Measurements from ENCODE around the gene FUT8. TPM values are rescaled to one million over a fixed set of nuclear protein-coding genes. Genes with fewer than 3 reads are reported as not detected.

FUT8 gene
- total RNA-seq, 1 donor from 2014 or later = 181 TPM

GRCh38 chr14:65487783-65488494 lies 75.4 kb downstream of the FUT8 start:
- Mint-ChIP-seq H3K4me3 (no peak overlapping the region), H3K36me3 (ENCODE audit: low read depth) (peaks cover 32% of the 10 kb centered on the region), H3K4me1 (ENCODE audit: low read depth) (peaks cover 61% of the 10 kb centered on the region), H3K27me3 (ENCODE audit: insufficient read depth) (no peaks in the 10 kb centered on the region), H3K27ac (peak overlapping the region; percentile 54), H3K9me3 (no peaks in the 10 kb centered on the region)
- intact Hi-C loops (cut with micrococcal nuclease) = no loop called here
- DNase-seq (ENCODE audit: low spot score) = no peak

DNA sequence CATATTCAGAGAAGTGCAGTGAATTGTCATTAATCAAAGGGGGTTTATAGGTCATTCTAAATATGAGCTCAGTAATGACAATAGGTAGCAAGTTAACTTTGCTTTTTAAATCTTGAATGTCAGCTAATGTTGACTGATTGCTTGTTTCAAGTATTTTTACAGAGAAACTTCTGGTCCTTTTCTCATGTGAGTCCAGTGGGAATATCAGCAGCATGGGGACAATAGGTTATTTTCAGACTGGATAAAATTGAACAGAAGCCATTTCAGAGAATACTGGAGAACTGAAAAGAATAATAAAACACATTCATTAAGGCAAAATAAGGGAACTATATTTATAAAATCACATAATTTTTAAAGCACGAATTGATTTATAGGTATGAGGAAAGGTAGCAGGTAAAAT lies 78.7 kb downstream of the FUT8 start:
- H3K4me1 Mint-ChIP-seq (ENCODE audit: low read depth) = peaks cover 58% of the 10 kb centered on the region
- no peak overlapping the region for H3K27ac Mint-ChIP-seq
- DNase-seq (ENCODE audit: low spot score) = no peak
- no peaks in the 10 kb centered on the region for H3K27me3 Mint-ChIP-seq (ENCODE audit: insufficient read depth)
- H3K4me3 Mint-ChIP-seq = no peak overlapping the region
- peaks cover 34% of the 10 kb centered on the region for H3K36me3 Mint-ChIP-seq (ENCODE audit: low read depth)
- intact Hi-C loops (cut with micrococcal nuclease) = no loop called here
- H3K9me3 Mint-ChIP-seq = peaks cover 7% of the 10 kb centered on the region

DNA sequence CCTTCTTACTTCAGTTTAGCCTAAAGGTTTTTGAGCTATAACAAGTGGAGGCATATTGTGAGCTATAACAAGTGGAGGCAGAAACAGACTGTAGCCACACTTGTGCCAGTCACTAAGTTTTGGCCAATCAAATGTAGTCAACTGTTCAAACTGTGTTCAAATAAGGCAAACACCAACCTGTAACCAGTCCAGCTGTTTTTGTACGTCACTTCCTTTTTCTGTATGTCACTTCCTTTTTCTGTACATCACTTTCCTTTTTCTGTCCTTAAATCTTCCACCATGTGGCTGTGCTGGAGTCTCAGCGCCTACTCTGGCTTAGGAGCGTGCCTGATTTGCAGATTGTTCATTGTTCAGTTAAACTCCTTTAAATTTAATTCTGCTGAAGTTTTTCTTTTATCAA lies 79.7 kb downstream of the FUT8 start:
- Mint-ChIP-seq H3K9me3 (peaks cover 12% of the 10 kb centered on the region), H3K4me1 (ENCODE audit: low read depth) (peaks cover 58% of the 10 kb centered on the region), H3K27ac (no peak overlapping the region), H3K4me3 (no peak overlapping the region), H3K27me3 (ENCODE audit: insufficient read depth) (no peaks in the 10 kb centered on the region), H3K36me3 (ENCODE audit: low read depth) (peaks cover 39% of the 10 kb centered on the region)
- DNase-seq (ENCODE audit: low spot score) = no peak
- intact Hi-C loops (cut with micrococcal nuclease) = no loop called here

- H3K27me3 Mint-ChIP-seq (ENCODE audit: insufficient read depth) = no peaks in the 10 kb centered on the region
- no peak overlapping the region for H3K4me3 Mint-ChIP-seq
- H3K4me1 Mint-ChIP-seq (ENCODE audit: low read depth) = peaks cover 50% of the 10 kb centered on the region
- peaks cover 37% of the 10 kb centered on the region for H3K36me3 Mint-ChIP-seq (ENCODE audit: low read depth)
- peaks cover 12% of the 10 kb centered on the region for H3K9me3 Mint-ChIP-seq
- intact Hi-C loops (cut with micrococcal nuclease) = no loop called here
- DNase-seq (ENCODE audit: low spot score) = no peak
- no peak overlapping the region for H3K27ac Mint-ChIP-seq
These were observed 82.7 kb downstream of the FUT8 start for GRCh38 chr14:65495196-65495595.

GRCh38 chr14:65496178-65496993 lies 83.9 kb downstream of the FUT8 start:
- intact Hi-C loops (cut with micrococcal nuclease) = no loop called here
- H3K4me1 Mint-ChIP-seq (ENCODE audit: low read depth) = peaks cover 55% of the 10 kb centered on the region
- H3K36me3 Mint-ChIP-seq (ENCODE audit: low read depth) = peaks cover 39% of the 10 kb centered on the region
- H3K9me3 Mint-ChIP-seq = peaks cover 12% of the 10 kb centered on the region
- no peak for DNase-seq (ENCODE audit: low spot score)
- no peaks in the 10 kb centered on the region for H3K27me3 Mint-ChIP-seq (ENCODE audit: insufficient read depth)
- no peak overlapping the region for H3K4me3 Mint-ChIP-seq
- H3K27ac Mint-ChIP-seq = peak overlapping the region; percentile 7

GRCh38 chr14:65499138-65499537 lies 86.6 kb downstream of the FUT8 start:
- Mint-ChIP-seq H3K9me3 (peaks cover 12% of the 10 kb centered on the region), H3K4me1 (ENCODE audit: low read depth) (peaks cover 62% of the 10 kb centered on the region), H3K36me3 (ENCODE audit: low read depth) (peaks cover 28% of the 10 kb centered on the region), H3K27ac (no peak overlapping the region), H3K27me3 (ENCODE audit: insufficient read depth) (no peaks in the 10 kb centered on the region), H3K4me3 (no peak overlapping the region)
- intact Hi-C loops (cut with micrococcal nuclease) = no loop called here
- DNase-seq (ENCODE audit: low spot score) = no peak

- H3K9me3 Mint-ChIP-seq = peaks cover 12% of the 10 kb centered on the region
- no peak overlapping the region for H3K4me3 Mint-ChIP-seq
- H3K27ac Mint-ChIP-seq = no peak overlapping the region
- no peaks in the 10 kb centered on the region for H3K27me3 Mint-ChIP-seq (ENCODE audit: insufficient read depth)
- peaks cover 28% of the 10 kb centered on the region for H3K36me3 Mint-ChIP-seq (ENCODE audit: low read depth)
- intact Hi-C loops (cut with micrococcal nuclease) = loop anchor here (2.0 kb wide), 1 partner anchor 17 kb away; no protein-coding TSS in a partner anchor
- H3K4me1 Mint-ChIP-seq (ENCODE audit: low read depth) = peaks cover 62% of the 10 kb centered on the region
- no peak for DNase-seq (ENCODE audit: low spot score)
These were observed 87.5 kb downstream of the FUT8 start for GRCh38 chr14:65500075-65500474.

DNA sequence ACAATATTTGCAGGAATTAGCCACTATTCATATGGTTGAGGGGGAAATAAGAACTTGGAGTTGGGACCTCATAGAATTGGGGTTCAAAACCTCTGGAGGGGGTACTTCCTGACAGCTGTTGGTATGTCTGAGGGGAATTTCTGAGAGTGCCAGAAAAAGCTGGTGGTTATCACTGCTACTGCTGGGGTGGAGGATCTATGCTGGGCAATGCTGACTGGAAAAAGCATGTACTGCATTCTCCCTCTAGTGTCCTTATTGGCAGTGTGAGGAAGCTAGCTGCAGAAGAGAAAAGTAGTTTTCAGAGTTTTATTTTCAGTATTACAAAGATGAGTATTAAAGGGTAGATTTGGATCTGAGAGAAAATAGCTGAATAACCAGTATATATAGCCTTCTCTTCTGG lies 88.8 kb downstream of the FUT8 start:
- Mint-ChIP-seq H3K27ac (no peak overlapping the region), H3K27me3 (ENCODE audit: insufficient read depth) (no peaks in the 10 kb centered on the region), H3K36me3 (ENCODE audit: low read depth) (peaks cover 23% of the 10 kb centered on the region), H3K4me3 (no peak overlapping the region), H3K4me1 (ENCODE audit: low read depth) (peaks cover 52% of the 10 kb centered on the region), H3K9me3 (peaks cover 5% of the 10 kb centered on the region)
- intact Hi-C loops (cut with micrococcal nuclease) = loop anchor here (2.0 kb wide), 1 partner anchor 15 kb away; no protein-coding TSS in a partner anchor
- DNase-seq (ENCODE audit: low spot score) = no peak

DNA sequence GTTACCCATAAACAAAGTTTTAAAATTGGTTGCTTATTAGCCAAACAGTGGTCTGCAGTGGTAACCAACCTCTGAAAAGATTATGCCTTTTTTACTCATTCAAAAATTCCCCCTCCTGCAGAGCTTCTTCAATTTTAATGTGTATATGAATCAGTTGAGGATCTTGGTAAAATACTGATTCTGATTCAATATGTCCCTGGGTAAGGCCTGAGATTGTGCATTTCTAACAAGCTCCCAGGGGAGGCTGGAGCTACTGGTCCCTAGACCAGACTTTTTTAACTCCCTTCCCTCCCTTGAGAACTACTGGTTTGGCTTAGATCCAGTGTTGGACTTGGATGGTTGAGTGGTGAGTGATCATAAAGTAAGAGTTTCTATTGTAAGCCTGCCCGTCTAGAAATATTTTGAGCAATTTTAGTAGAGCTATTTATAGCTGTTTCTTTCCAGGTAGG lies 90.2 kb downstream of the FUT8 start:
- Mint-ChIP-seq H3K36me3 (ENCODE audit: low read depth) (peaks cover 15% of the 10 kb centered on the region), H3K4me1 (ENCODE audit: low read depth) (peaks cover 55% of the 10 kb centered on the region), H3K9me3 (no peaks in the 10 kb centered on the region), H3K27ac (no peak overlapping the region), H3K27me3 (ENCODE audit: insufficient read depth) (no peaks in the 10 kb centered on the region), H3K4me3 (no peak overlapping the region)
- no peak for DNase-seq (ENCODE audit: low spot score)
- intact Hi-C loops (cut with micrococcal nuclease) = no loop called here

GRCh38 chr14:65503771-65504170 lies 91.2 kb downstream of the FUT8 start:
- Mint-ChIP-seq H3K4me1 (ENCODE audit: low read depth) (peaks cover 49% of the 10 kb centered on the region), H3K36me3 (ENCODE audit: low read depth) (peaks cover 15% of the 10 kb centered on the region), H3K9me3 (peaks cover 2% of the 10 kb centered on the region), H3K27me3 (ENCODE audit: insufficient read depth) (no peaks in the 10 kb centered on the region), H3K27ac (no peak overlapping the region), H3K4me3 (no peak overlapping the region)
- no peak for DNase-seq (ENCODE audit: low spot score)
- intact Hi-C loops (cut with micrococcal nuclease) = no loop called here

DNA sequence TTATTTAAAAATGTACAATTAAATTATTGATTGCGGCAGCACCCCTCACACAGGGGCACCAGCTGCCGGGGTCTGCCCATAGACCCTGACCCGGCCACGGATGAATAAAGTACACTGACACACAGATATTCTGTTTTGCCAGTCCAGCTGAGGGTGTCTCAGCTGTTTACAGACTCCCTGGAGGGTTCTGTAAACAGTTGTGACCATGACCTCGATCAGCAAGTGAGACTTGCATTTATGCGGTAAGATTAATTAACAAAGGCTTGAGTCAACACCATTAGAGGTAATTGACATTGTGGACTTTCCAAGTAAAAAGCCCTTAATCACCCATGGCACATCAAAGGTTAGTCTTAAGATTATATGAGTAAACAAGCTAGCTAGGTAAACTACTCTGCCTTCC lies 94.3 kb downstream of the FUT8 start:
- H3K9me3 Mint-ChIP-seq = peaks cover 8% of the 10 kb centered on the region
- H3K4me1 Mint-ChIP-seq (ENCODE audit: low read depth) = peaks cover 58% of the 10 kb centered on the region
- peaks cover 25% of the 10 kb centered on the region for H3K36me3 Mint-ChIP-seq (ENCODE audit: low read depth)
- H3K27ac Mint-ChIP-seq = no peak overlapping the region
- intact Hi-C loops (cut with micrococcal nuclease) = loop anchor here (5.0 kb wide), 1 partner anchor 40 kb away; no protein-coding TSS in a partner anchor
- no peak for DNase-seq (ENCODE audit: low spot score)
- no peak overlapping the region for H3K4me3 Mint-ChIP-seq
- no peaks in the 10 kb centered on the region for H3K27me3 Mint-ChIP-seq (ENCODE audit: insufficient read depth)

- peaks cover 25% of the 10 kb centered on the region for H3K36me3 Mint-ChIP-seq (ENCODE audit: low read depth)
- no peak for DNase-seq (ENCODE audit: low spot score)
- intact Hi-C loops (cut with micrococcal nuclease) = loop anchor here (5.0 kb wide), 1 partner anchor 37 kb away; no protein-coding TSS in a partner anchor
These were observed 97.3 kb downstream of the FUT8 start for GRCh38 chr14:65509842-65510241.

GRCh38 chr14:65513671-65514070 lies 101.1 kb downstream of the FUT8 start:
- intact Hi-C loops (cut with micrococcal nuclease) = no loop called here
- no peak for DNase-seq (ENCODE audit: low spot score)
- Mint-ChIP-seq H3K27ac (peak overlapping the region; percentile 18), H3K36me3 (ENCODE audit: low read depth) (peaks cover 24% of the 10 kb centered on the region), H3K4me1 (ENCODE audit: low read depth) (peaks cover 70% of the 10 kb centered on the region), H3K27me3 (ENCODE audit: insufficient read depth) (no peaks in the 10 kb centered on the region), H3K9me3 (peaks cover 7% of the 10 kb centered on the region), H3K4me3 (no peak overlapping the region)

More at GRCh38 chr14:65509842-65510241, 97.3 kb downstream of the FUT8 start:
- peaks cover 57% of the 10 kb centered on the region for H3K4me1 Mint-ChIP-seq (ENCODE audit: low read depth)
- H3K27ac Mint-ChIP-seq = no peak overlapping the region
- H3K4me3 Mint-ChIP-seq = no peak overlapping the region
- H3K9me3 Mint-ChIP-seq = peaks cover 8% of the 10 kb centered on the region
- no peaks in the 10 kb centered on the region for H3K27me3 Mint-ChIP-seq (ENCODE audit: insufficient read depth)
